Ishikawa (cell line): ENCODE measurements around the gene PITX3.

Experiments used
- CREB1 ChIP-seq: IDR thresholded peaks from 2 replicates; pipeline ENCODE4 v1.6.1; 2012; ENCODE audit warnings: low read depth
- EGR1 ChIP-seq: IDR thresholded peaks from 2 replicates; pipeline ENCODE4 v1.6.1; 2012
- RAD21 ChIP-seq: IDR thresholded peaks from 2 replicates; pipeline ENCODE4 v1.6.1; 2012; ENCODE audit warnings: low read depth
- TAF1 ChIP-seq: IDR thresholded peaks from 2 replicates; pipeline ENCODE4 v1.6.1; 2012; ENCODE audit warnings: low read depth, mild to moderate bottlenecking
- YY1 ChIP-seq: IDR thresholded peaks from 2 replicates; pipeline ENCODE4 v1.6.1; 2012; ENCODE audit warnings: low read depth
- ZBTB7A ChIP-seq: IDR thresholded peaks from 2 replicates; pipeline ENCODE4 v1.6.1; 2012; ENCODE audit warnings: low read depth

GRCh38 chr10:102289840-102290239 lies 48.5 kb upstream of the PITX3 start:
- TF ChIP-seq RAD21 (no peak), YY1 (no peak), TAF1 (no peak), ZBTB7A (no peak), EGR1 (no peak), CREB1 (no peak)
